ENCODE measurements around the gene SCARF2.

DNA sequence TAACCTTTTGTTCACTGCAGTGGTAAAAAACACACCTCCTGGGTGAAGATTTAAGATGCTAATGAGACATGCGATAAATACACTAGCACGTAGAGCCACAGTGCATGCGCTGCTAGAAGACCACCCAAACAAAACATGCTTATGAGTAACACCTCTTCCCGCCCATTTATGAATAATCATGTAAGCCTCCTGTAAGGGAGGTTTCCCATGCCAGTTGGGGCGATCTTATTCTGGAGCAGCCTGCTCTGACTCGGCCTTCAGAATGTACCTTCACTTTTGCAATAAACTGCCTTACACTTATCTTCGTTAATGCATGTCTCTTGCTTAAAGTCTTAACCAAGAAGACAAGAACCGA is 18.1 kb upstream of the SCARF2 start:
- TF ChIP-seq, protein P1, sequence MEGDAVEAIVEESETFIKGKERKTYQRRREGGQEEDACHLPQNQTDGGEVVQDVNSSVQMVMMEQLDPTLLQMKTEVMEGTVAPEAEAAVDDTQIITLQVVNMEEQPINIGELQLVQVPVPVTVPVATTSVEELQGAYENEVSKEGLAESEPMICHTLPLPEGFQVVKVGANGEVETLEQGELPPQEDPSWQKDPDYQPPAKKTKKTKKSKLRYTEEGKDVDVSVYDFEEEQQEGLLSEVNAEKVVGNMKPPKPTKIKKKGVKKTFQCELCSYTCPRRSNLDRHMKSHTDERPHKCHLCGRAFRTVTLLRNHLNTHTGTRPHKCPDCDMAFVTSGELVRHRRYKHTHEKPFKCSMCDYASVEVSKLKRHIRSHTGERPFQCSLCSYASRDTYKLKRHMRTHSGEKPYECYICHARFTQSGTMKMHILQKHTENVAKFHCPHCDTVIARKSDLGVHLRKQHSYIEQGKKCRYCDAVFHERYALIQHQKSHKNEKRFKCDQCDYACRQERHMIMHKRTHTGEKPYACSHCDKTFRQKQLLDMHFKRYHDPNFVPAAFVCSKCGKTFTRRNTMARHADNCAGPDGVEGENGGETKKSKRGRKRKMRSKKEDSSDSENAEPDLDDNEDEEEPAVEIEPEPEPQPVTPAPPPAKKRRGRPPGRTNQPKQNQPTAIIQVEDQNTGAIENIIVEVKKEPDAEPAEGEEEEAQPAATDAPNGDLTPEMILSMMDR (IDR thresholded peaks at IDR 0.05; ENCODE audit: borderline replicate concordance, extremely low read depth, low read length, poor library complexity, severe bottlenecking) = no peak
- no peak for TF ChIP-seq EZH2 (IDR thresholded peaks at IDR 0.05; ENCODE audit: borderline replicate concordance, low read depth, low read length, severe bottlenecking)
